Measurements from ENCODE around the gene BACH2. TPM values are rescaled to one million over a fixed set of nuclear protein-coding genes. Genes with fewer than 3 reads are reported as not detected.
A peak's percentile ranks its signal among the peaks of the same experiment; 100 is the strongest.

BACH2 gene
- total and polyA plus RNA-seq, 9 of the 15 experiments (the other 6 are each of a cell fraction or from before 2014, with no cell fraction given) = 0.06 to 3.1 (median 0.59) TPM

- TF ChIP-seq AFF4 (CRISPR knock-in tag; IDR thresholded peaks at IDR 0.05) (no peak), ZNF318 (IDR thresholded peaks at IDR 0.05; ENCODE audit: borderline replicate concordance in 1 of 2, low read depth in 1 of 2) (no peak), TAF1 (IDR thresholded peaks at IDR 0.05; ENCODE audit: control insufficient read depth, extremely low read depth, insufficient read depth, low read length, severe bottlenecking) (peak; percentile 60), CCNT2 (IDR thresholded peaks at IDR 0.05; ENCODE audit: borderline replicate concordance, extremely low read depth, insufficient read length, low read depth, low read length) (peak; percentile 61), FOXJ3 (CRISPR knock-in tag; IDR thresholded peaks at IDR 0.05) (no peak), JUN (IDR thresholded peaks at IDR 0.05; ENCODE audit: borderline replicate concordance, low read depth, low read length) (peak; percentile 74), JUN (CRISPR knock-in tag; IDR thresholded peaks at IDR 0.05; ENCODE audit: borderline replicate concordance) (no peak), LCOR (CRISPR knock-in tag; IDR thresholded peaks at IDR 0.05) (peak; percentile 49; the same call in 1 of the 2 replicates), SAFB2 (IDR thresholded peaks at IDR 0.05; ENCODE audit: borderline replicate concordance, low read depth, low read length, severe bottlenecking) (no peak), ZNF354B (CRISPR knock-in tag; IDR thresholded peaks at IDR 0.05) (no peak), POLR2B (IDR thresholded peaks at IDR 0.05; ENCODE audit: low read depth, partially characterized antibody) (no peak), BRF1 (IDR thresholded peaks at IDR 0.05; ENCODE audit: borderline replicate concordance, extremely low read depth, insufficient read length) (no peak), ZBTB26 (CRISPR knock-in tag; IDR thresholded peaks at IDR 0.05) (no peak)
Measured at GRCh38 chr6:90296341-90297114, at the start of gene BACH2 (continued).

Data from K562 (cell line).